Germinal center (tissue), 1 donor: Measurements from ENCODE around the gene SORCS3.

Experiments used
- DNase-seq: peaks from one replicate; pipeline ENCODE4 v3.0.0; 2012; ENCODE audit warnings: mixed read lengths, low spot score

Gene SORCS3

GRCh38 chr10:104779701-104780100, 138.6 kb downstream of the SORCS3 start:
- no peak for DNase-seq

GRCh38 chr10:104780165-104780564, 139.1 kb downstream of the SORCS3 start:
- DNase-seq: no peak

GRCh38 chr10:104780946-104781595, 140.0 kb downstream of the SORCS3 start:
- no peak for DNase-seq

- no peak for DNase-seq
Measured at GRCh38 chr10:104784452-104784851, 143.4 kb downstream of the SORCS3 start.

GRCh38 chr10:104791471-104791870, 150.4 kb downstream of the SORCS3 start:
- DNase-seq: no peak

GRCh38 chr10:104795411-104795810, 154.3 kb downstream of the SORCS3 start:
- DNase-seq: no peak

- no peak for DNase-seq
Measured at GRCh38 chr10:104796823-104797222, 155.7 kb downstream of the SORCS3 start.

- no peak for DNase-seq
Measured at GRCh38 chr10:104802941-104803340, 161.9 kb downstream of the SORCS3 start.

- no peak for DNase-seq
Measured at GRCh38 chr10:104804880-104805279, 163.8 kb downstream of the SORCS3 start.

- DNase-seq: no peak
Measured at GRCh38 chr10:104806801-104807200, 165.7 kb downstream of the SORCS3 start.

- no peak for DNase-seq
Measured at GRCh38 chr10:104807581-104808310, 166.7 kb downstream of the SORCS3 start.

- peak; percentile 10 for DNase-seq
Measured at GRCh38 chr10:104809288-104810090, 168.4 kb downstream of the SORCS3 start.

GRCh38 chr10:104811166-104811565, 170.1 kb downstream of the SORCS3 start:
- DNase-seq: no peak

- no peak for DNase-seq
Measured at GRCh38 chr10:104816501-104816900, 175.4 kb downstream of the SORCS3 start.

- no peak for DNase-seq
Measured at GRCh38 chr10:104819731-104820130, 178.6 kb downstream of the SORCS3 start.

- no peak for DNase-seq
Measured at GRCh38 chr10:104822088-104822487, 181.0 kb downstream of the SORCS3 start.

GRCh38 chr10:104824380-104825006, 183.4 kb downstream of the SORCS3 start:
- peak; percentile 6 for DNase-seq

- DNase-seq: no peak
Measured at GRCh38 chr10:104831272-104831671, 190.2 kb downstream of the SORCS3 start.

GRCh38 chr10:104834580-104834979, 193.5 kb downstream of the SORCS3 start:
- DNase-seq: no peak

- no peak for DNase-seq
Measured at GRCh38 chr10:104835422-104835821, 194.3 kb downstream of the SORCS3 start.

GRCh38 chr10:104842704-104843103, 201.6 kb downstream of the SORCS3 start:
- DNase-seq: no peak

GRCh38 chr10:104844073-104844472, 203.0 kb downstream of the SORCS3 start:
- no peak for DNase-seq
